ENCODE measurements around the gene FRMD4A. TPM values are rescaled to one million over a fixed set of nuclear protein-coding genes. Genes with fewer than 3 reads are reported as not detected.

The FRMD4A gene
- total RNA-seq, 1 experiment from 2014 or later: 19.6 TPM

GRCh38 chr10:13743963-13744362 is 586.8 kb downstream of the FRMD4A start:
- Histone ChIP-seq H4K20me1 (ENCODE audit: control insufficient read depth, insufficient read depth, insufficient read length) (no peaks in the 10 kb centered on the region), H3K79me2 (ENCODE audit: insufficient read depth, low read length) (no peaks in the 10 kb centered on the region), H3K9ac (ENCODE audit: extremely low read depth, insufficient read length, low read length) (no peak overlapping the region), H3K18ac (ENCODE audit: insufficient read length, low read depth, low read length) (no peak overlapping the region), H3K27ac (ENCODE audit: insufficient read length, low read depth, low read length) (no peak overlapping the region), H3T11ph (ENCODE audit: low read length) (no peak overlapping the region), H3K4ac (ENCODE audit: low read depth, low read length) (no peak overlapping the region), H2BK120ac (ENCODE audit: low read depth, low read length, poor library complexity, severe bottlenecking) (no peak overlapping the region), H3K9me3 (ENCODE audit: control insufficient read depth, low read depth, low read length) (no peaks in the 10 kb centered on the region), H2BK12ac (ENCODE audit: insufficient read length, low read depth, low read length) (no peak overlapping the region), H4K8ac (replicated peaks; ENCODE audit: insufficient read length, low read depth, low read length) (no peak overlapping the region), H2BK20ac (ENCODE audit: low read depth, low read length, poor library complexity, severe bottlenecking) (no peak overlapping the region), H4K5ac (ENCODE audit: insufficient read length, low read depth, low read length) (no peak overlapping the region), H3K14ac (ENCODE audit: insufficient read depth, low read length) (no peak overlapping the region; the same call in 1 of the 2 replicates), H3K79me1 (ENCODE audit: insufficient read depth, low read depth, low read length, poor library complexity, severe bottlenecking) (no peaks in the 10 kb centered on the region), H2BK15ac (ENCODE audit: low read depth, low read length) (no peak overlapping the region), H3K4me1 (ENCODE audit: insufficient read depth, low read length) (no peaks in the 10 kb centered on the region), H3K23ac (ENCODE audit: insufficient read length, low read depth, low read length) (no peak overlapping the region), H4K91ac (ENCODE audit: insufficient read length, low read depth, low read length) (no peak overlapping the region), H3K4me2 (ENCODE audit: insufficient read depth, insufficient read length, low read length) (no peak overlapping the region), H3K27me3 (ENCODE audit: insufficient read depth, low read length) (no peaks in the 10 kb centered on the region), H2AK5ac (ENCODE audit: insufficient read length, low read length) (no peak overlapping the region), H2BK5ac (ENCODE audit: insufficient read length, low read length) (no peak overlapping the region), H3K23me2 (ENCODE audit: insufficient read length, low read depth, low read length, poor library complexity, severe bottlenecking) (no peaks in the 10 kb centered on the region), H3K56ac (ENCODE audit: insufficient read length, low read depth, low read length) (no peak overlapping the region), H2AFZ (ENCODE audit: low read length) (no peak overlapping the region)
- peak overlapping the region in 1 of 3 experiments; percentile 13; a peak in 1 of 7 replicates for H3K27ac Mint-ChIP-seq
- DNase-seq: no peak
- H3K27me3 Mint-ChIP-seq (ENCODE audit: low read depth): no peaks in the 10 kb centered on the region
- no peaks in the 10 kb centered on the region for H3K9me3 Mint-ChIP-seq
- no peaks in the 10 kb centered on the region; a peak in 1 of 7 replicates for H3K36me3 Mint-ChIP-seq (ENCODE audit: insufficient read depth in 1 of 3, low read depth in 3 of 3)
- no CpG with 5 or more reads among the region's 7 CpGs for WGBS (ENCODE audit: extremely low coverage, insufficient read length, low lambda C conversion rate)
- peaks cover 3 to 10% of the 10 kb centered on the region in 2 experiments; a peak in 3 of 4 replicates for H3K4me1 Mint-ChIP-seq
- H3K4me3 Mint-ChIP-seq: no peak overlapping the region
- TF ChIP-seq, protein P1, sequence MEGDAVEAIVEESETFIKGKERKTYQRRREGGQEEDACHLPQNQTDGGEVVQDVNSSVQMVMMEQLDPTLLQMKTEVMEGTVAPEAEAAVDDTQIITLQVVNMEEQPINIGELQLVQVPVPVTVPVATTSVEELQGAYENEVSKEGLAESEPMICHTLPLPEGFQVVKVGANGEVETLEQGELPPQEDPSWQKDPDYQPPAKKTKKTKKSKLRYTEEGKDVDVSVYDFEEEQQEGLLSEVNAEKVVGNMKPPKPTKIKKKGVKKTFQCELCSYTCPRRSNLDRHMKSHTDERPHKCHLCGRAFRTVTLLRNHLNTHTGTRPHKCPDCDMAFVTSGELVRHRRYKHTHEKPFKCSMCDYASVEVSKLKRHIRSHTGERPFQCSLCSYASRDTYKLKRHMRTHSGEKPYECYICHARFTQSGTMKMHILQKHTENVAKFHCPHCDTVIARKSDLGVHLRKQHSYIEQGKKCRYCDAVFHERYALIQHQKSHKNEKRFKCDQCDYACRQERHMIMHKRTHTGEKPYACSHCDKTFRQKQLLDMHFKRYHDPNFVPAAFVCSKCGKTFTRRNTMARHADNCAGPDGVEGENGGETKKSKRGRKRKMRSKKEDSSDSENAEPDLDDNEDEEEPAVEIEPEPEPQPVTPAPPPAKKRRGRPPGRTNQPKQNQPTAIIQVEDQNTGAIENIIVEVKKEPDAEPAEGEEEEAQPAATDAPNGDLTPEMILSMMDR (conservative IDR thresholded peaks at IDR 0.05): no peak

Data from H9 (cell line).